ENCODE measurements around the gene TP53I13. TPM values are rescaled to one million over a fixed set of nuclear protein-coding genes. Genes with fewer than 3 reads are reported as not detected.

The TP53I13 gene
- total RNA-seq, 1 donor from 2014 or later, result 49.8 TPM

DNA sequence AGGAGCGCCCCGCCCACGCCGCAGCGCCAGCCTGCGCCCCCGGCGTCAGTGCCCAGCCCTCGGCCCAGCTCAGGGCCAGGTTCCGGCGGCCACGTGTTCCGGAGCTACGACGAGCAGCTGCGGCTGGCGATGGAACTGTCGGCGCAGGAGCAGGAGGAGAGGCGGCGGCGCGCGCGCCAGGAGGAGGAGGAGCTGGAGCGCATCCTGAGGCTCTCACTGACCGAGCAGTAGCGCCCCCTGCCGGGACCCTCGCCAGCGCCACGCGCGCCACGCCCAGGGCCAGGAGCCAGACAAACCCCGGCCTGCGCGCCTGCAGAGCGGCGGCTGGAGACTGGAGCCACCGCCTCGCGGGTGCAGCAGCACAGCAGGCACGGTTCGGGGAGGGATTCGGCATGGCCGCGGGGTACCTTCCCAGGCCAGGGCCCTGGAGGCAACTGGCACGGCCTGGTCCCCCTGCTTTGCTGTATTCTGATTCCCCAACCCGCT lies 44.9 kb downstream of the TP53I13 start:
- H3K9me3 Mint-ChIP-seq (ENCODE audit: low read depth), result no peaks in the 10 kb centered on the region
- peak; percentile 76 for TF ChIP-seq CTCF (IDR thresholded peaks at IDR 0.05)
- peaks cover 2% of the 10 kb centered on the region for H3K27me3 Mint-ChIP-seq (ENCODE audit: low read depth)
- H3K27ac Mint-ChIP-seq (ENCODE audit: unreplicated experiment), result no peak overlapping the region
- DNase-seq (ENCODE audit: low spot score), result no peak
- H3K4me3 Mint-ChIP-seq (ENCODE audit: unreplicated experiment), result no peak overlapping the region
- H3K36me3 Mint-ChIP-seq (ENCODE audit: low read depth), result no peaks in the 10 kb centered on the region
- peaks cover 22% of the 10 kb centered on the region for H3K4me1 Mint-ChIP-seq (ENCODE audit: low read depth)

GRCh38 chr17:29613856-29614255 lies 45.4 kb downstream of the TP53I13 start:
- no peaks in the 10 kb centered on the region for H3K9me3 Mint-ChIP-seq (ENCODE audit: low read depth)
- peaks cover 2% of the 10 kb centered on the region for H3K27me3 Mint-ChIP-seq (ENCODE audit: low read depth)
- H3K4me3 Mint-ChIP-seq (ENCODE audit: unreplicated experiment), result no peak overlapping the region
- peak; percentile 59 for DNase-seq (ENCODE audit: low spot score)
- no peak for TF ChIP-seq CTCF (IDR thresholded peaks at IDR 0.05)
- H3K36me3 Mint-ChIP-seq (ENCODE audit: low read depth), result no peaks in the 10 kb centered on the region
- peaks cover 24% of the 10 kb centered on the region for H3K4me1 Mint-ChIP-seq (ENCODE audit: low read depth)
- H3K27ac Mint-ChIP-seq (ENCODE audit: unreplicated experiment), result no peak overlapping the region

GRCh38 chr17:29614349-29615047 lies 46.0 kb downstream of the TP53I13 start:
- DNase-seq (ENCODE audit: low spot score), result no peak
- no peak for TF ChIP-seq CTCF (IDR thresholded peaks at IDR 0.05)
- Mint-ChIP-seq H3K36me3 (ENCODE audit: low read depth) (no peaks in the 10 kb centered on the region), H3K27me3 (ENCODE audit: low read depth) (peaks cover 2% of the 10 kb centered on the region), H3K4me3 (ENCODE audit: unreplicated experiment) (peak overlapping the region; percentile 35), H3K4me1 (ENCODE audit: low read depth) (peaks cover 30% of the 10 kb centered on the region), H3K27ac (ENCODE audit: unreplicated experiment) (peak overlapping the region; percentile 65), H3K9me3 (ENCODE audit: low read depth) (no peaks in the 10 kb centered on the region)

GRCh38 chr17:29615048-29615385 lies 46.5 kb downstream of the TP53I13 start:
- DNase-seq (ENCODE audit: low spot score), result no peak
- no peaks in the 10 kb centered on the region for H3K36me3 Mint-ChIP-seq (ENCODE audit: low read depth)
- peaks cover 2% of the 10 kb centered on the region for H3K27me3 Mint-ChIP-seq (ENCODE audit: low read depth)
- H3K27ac Mint-ChIP-seq (ENCODE audit: unreplicated experiment), result peak overlapping the region; percentile 65
- peaks cover 35% of the 10 kb centered on the region for H3K4me1 Mint-ChIP-seq (ENCODE audit: low read depth)
- no peaks in the 10 kb centered on the region for H3K9me3 Mint-ChIP-seq (ENCODE audit: low read depth)
- no peak for TF ChIP-seq CTCF (IDR thresholded peaks at IDR 0.05)
- H3K4me3 Mint-ChIP-seq (ENCODE audit: unreplicated experiment), result peak overlapping the region; percentile 77

DNA sequence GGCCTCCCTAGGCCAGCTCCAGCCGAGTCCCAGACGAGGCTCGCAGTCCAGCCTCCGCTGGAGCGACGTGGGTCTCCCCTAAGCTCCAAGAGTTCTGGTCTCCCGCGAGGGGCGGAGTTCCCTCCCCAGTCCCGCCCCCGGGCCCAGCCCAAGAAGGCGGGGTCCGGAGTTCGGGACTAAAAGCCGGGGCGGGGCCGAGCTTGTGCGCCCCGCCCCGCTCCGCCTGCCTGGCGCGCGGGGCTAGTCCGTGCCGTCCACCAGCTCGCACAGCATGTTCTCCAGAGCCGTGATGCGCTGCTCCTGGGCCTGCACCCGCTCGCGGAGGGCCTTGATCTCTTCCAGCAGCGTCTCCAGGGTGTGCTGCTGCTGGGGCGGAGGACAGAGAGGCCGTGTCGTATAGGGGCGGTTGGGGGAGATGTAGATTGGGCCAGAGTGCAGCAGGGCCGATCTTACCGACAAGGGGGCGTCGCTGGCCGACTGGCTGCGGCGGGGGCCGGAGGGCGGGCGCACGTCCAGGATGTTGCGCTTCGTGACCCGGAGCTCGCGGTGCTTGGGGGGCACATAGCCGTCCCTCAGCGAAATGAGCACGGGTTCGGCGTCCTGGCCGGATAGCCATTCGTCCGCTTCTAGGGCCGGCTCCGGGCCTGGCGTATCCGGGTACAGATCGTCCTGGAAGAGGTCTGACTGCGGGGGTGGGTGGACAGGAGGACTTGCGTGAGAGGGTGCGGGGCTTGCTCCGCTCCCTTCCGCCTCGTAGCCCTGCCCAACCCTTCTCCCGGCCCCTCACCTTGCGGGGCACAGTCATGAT lies 47.2 kb downstream of the TP53I13 start:
- no peaks in the 10 kb centered on the region for H3K36me3 Mint-ChIP-seq (ENCODE audit: low read depth)
- peak; percentile 87 for DNase-seq (ENCODE audit: low spot score)
- peak overlapping the region; percentile 77 for H3K4me3 Mint-ChIP-seq (ENCODE audit: unreplicated experiment)
- H3K27ac Mint-ChIP-seq (ENCODE audit: unreplicated experiment), result peak overlapping the region; percentile 59
- H3K9me3 Mint-ChIP-seq (ENCODE audit: low read depth), result no peaks in the 10 kb centered on the region
- peaks cover 37% of the 10 kb centered on the region for H3K4me1 Mint-ChIP-seq (ENCODE audit: low read depth)
- TF ChIP-seq CTCF (IDR thresholded peaks at IDR 0.05), result no peak
- H3K27me3 Mint-ChIP-seq (ENCODE audit: low read depth), result peaks cover 2% of the 10 kb centered on the region

All from chondrocyte (in vitro differentiated cells).